ENCODE measurements around the gene NKX2-8. TPM values are rescaled to one million over a fixed set of nuclear protein-coding genes. Genes with fewer than 3 reads are reported as not detected.
"Not testable (repeated sequence)": the region's sequence is repeated elsewhere in the genome, so short reads cannot be mapped to it uniquely, and the experiment has no call there.

Gene NKX2-8
- total and polyA plus RNA-seq, 2 donors (not counting 1 experiment from before 2014, with no cell fraction given): not detected

- Histone ChIP-seq H3K9me3 (ENCODE audit: control insufficient read depth, insufficient read depth, low read depth, low read length) (no peaks in the 10 kb centered on the region), H3K9ac (ENCODE audit: insufficient read depth, low read length) (no peak overlapping the region), H3K4me2 (ENCODE audit: extremely low read depth, insufficient read depth, low read length) (no peak overlapping the region), H3K36me3 (ENCODE audit: control insufficient read depth, insufficient read depth, low read length) (no peaks in the 10 kb centered on the region), H3K27me3 (ENCODE audit: control insufficient read depth, insufficient read depth, low read length) (no peaks in the 10 kb centered on the region), H3K79me2 (ENCODE audit: control insufficient read depth, insufficient read depth, low read length) (no peaks in the 10 kb centered on the region), H2AFZ (ENCODE audit: low read length) (no peak overlapping the region), H3K4me3 (replicated peaks in 1 of 4; ENCODE audit: control extremely low read depth in 1 of 4, insufficient read depth in 1 of 4, low read depth in 3 of 4, low read length in 4 of 4) (no peak overlapping the region), H3K4me1 (ENCODE audit: control insufficient read depth, extremely low read depth, insufficient read depth, low read length) (no peaks in the 10 kb centered on the region), H4K20me1 (ENCODE audit: control insufficient read depth, extremely low read depth, insufficient read depth, low read length) (no peaks in the 10 kb centered on the region), H3K27ac (ENCODE audit: insufficient read depth, low read length) (no peak overlapping the region)
- no peak for TF ChIP-seq EZH2 (IDR thresholded peaks at IDR 0.05; ENCODE audit: low read length, missing control alignments)
- no peak for TF ChIP-seq CTCF (conservative IDR thresholded peaks at IDR 0.05 in 1 of 2, IDR thresholded peaks at IDR 0.05 in 1 of 2; ENCODE audit: low read depth in 1 of 2, low read length in 2 of 2)
- no peak for DNase-seq (ENCODE audit: low read depth in 2 of 2)
Observed at GRCh38 chr14:36550899-36551298, 31.5 kb downstream of the NKX2-8 start.

- not testable (repeated sequence) for H3K9ac ChIP-seq (ENCODE audit: insufficient read depth, low read length); H3K9me3 ChIP-seq (ENCODE audit: control insufficient read depth, insufficient read depth, low read depth, low read length); H4K20me1 ChIP-seq (ENCODE audit: control insufficient read depth, extremely low read depth, insufficient read depth, low read length); H3K4me3 ChIP-seq (replicated peaks in 1 of 4; ENCODE audit: control extremely low read depth in 1 of 4, insufficient read depth in 1 of 4, low read depth in 3 of 4, low read length in 4 of 4); H3K79me2 ChIP-seq (ENCODE audit: control insufficient read depth, insufficient read depth, low read length); H3K4me2 ChIP-seq (ENCODE audit: extremely low read depth, insufficient read depth, low read length); H3K36me3 ChIP-seq (ENCODE audit: control insufficient read depth, insufficient read depth, low read length); H3K4me1 ChIP-seq (ENCODE audit: control insufficient read depth, extremely low read depth, insufficient read depth, low read length); H3K27ac ChIP-seq (ENCODE audit: insufficient read depth, low read length); DNase-seq (ENCODE audit: low read depth in 2 of 2); H2AFZ ChIP-seq (ENCODE audit: low read length); H3K27me3 ChIP-seq (ENCODE audit: control insufficient read depth, insufficient read depth, low read length)
Observed at GRCh38 chr14:36544280-36544679, 38.1 kb downstream of the NKX2-8 start.

GRCh38 chr14:36538051-36538450 lies 44.4 kb downstream of the NKX2-8 start:
- H3K27ac ChIP-seq (ENCODE audit: insufficient read depth, low read length): no peak overlapping the region
- TF ChIP-seq EZH2 (IDR thresholded peaks at IDR 0.05; ENCODE audit: low read length, missing control alignments) (no peak), CTCF (conservative IDR thresholded peaks at IDR 0.05 in 1 of 2, IDR thresholded peaks at IDR 0.05 in 1 of 2; ENCODE audit: low read depth in 1 of 2, low read length in 2 of 2) (no peak)
- no peak overlapping the region for H2AFZ ChIP-seq (ENCODE audit: low read length)
- no peaks in the 10 kb centered on the region for H3K79me2 ChIP-seq (ENCODE audit: control insufficient read depth, insufficient read depth, low read length)
- no peak overlapping the region for H3K4me2 ChIP-seq (ENCODE audit: extremely low read depth, insufficient read depth, low read length)
- H3K4me3 ChIP-seq (replicated peaks in 1 of 4; ENCODE audit: control extremely low read depth in 1 of 4, insufficient read depth in 1 of 4, low read depth in 3 of 4, low read length in 4 of 4): no peak overlapping the region
- no peaks in the 10 kb centered on the region for H3K27me3 ChIP-seq (ENCODE audit: control insufficient read depth, insufficient read depth, low read length)
- no peaks in the 10 kb centered on the region for H3K4me1 ChIP-seq (ENCODE audit: control insufficient read depth, extremely low read depth, insufficient read depth, low read length)
- no peaks in the 10 kb centered on the region for H4K20me1 ChIP-seq (ENCODE audit: control insufficient read depth, extremely low read depth, insufficient read depth, low read length)
- no peaks in the 10 kb centered on the region for H3K36me3 ChIP-seq (ENCODE audit: control insufficient read depth, insufficient read depth, low read length)
- no peak overlapping the region for H3K9ac ChIP-seq (ENCODE audit: insufficient read depth, low read length)
- H3K9me3 ChIP-seq (ENCODE audit: control insufficient read depth, insufficient read depth, low read depth, low read length): no peaks in the 10 kb centered on the region
- DNase-seq (ENCODE audit: low read depth in 2 of 2): no peak

Other genes starting within 250 kb of the NKX2-8 start
- gene NKX2-1, start 62.4 kb downstream of the NKX2-8 start, total RNA-seq: not detected in 2 replicates
- not detected in 2 replicates for gene NKX2-1, start 62.4 kb downstream of the NKX2-8 start, polyA plus RNA-seq
- not detected in 2 replicates for gene PAX9, start 79.2 kb upstream of the NKX2-8 start, total RNA-seq
- gene PAX9, start 79.2 kb upstream of the NKX2-8 start, polyA plus RNA-seq: 0.03 TPM in 1 of 2 replicates, not detected in the other

Measured in fibroblast of lung (primary cell).